ENCODE results near the gene FCRL5.
"Not testable (repeated sequence)": the region's sequence is repeated elsewhere in the genome, so short reads cannot be mapped to it uniquely, and the experiment has no call there.

FCRL5 gene

DNA sequence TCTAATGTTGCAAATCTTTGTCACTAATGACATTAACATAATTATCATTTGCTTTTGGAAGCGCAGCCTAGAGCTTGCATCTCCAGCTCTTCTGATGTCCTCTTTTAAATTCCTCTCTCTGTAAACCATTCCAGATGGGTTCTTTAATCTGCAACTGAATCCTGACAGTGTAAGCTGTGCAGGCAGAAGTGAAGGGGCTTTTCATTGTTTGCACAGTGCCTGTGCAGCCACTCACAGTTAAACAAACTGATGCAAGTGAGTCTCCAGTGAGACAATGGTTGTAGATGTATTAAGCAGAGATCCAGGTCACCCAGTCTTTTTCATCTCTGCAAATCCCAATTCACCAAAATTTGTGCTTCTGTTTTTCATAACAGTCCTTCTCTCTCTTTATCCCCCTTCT, 22.5 kb upstream of the FCRL5 start:
- Histone ChIP-seq H3K27me3 (ENCODE audit: control insufficient read depth, insufficient read depth, low read length) (no peaks in the 10 kb centered on the region), H3K9ac (ENCODE audit: low read length) (no peak overlapping the region), H3K4me3 (ENCODE audit: low read length) (no peak overlapping the region)

DNA sequence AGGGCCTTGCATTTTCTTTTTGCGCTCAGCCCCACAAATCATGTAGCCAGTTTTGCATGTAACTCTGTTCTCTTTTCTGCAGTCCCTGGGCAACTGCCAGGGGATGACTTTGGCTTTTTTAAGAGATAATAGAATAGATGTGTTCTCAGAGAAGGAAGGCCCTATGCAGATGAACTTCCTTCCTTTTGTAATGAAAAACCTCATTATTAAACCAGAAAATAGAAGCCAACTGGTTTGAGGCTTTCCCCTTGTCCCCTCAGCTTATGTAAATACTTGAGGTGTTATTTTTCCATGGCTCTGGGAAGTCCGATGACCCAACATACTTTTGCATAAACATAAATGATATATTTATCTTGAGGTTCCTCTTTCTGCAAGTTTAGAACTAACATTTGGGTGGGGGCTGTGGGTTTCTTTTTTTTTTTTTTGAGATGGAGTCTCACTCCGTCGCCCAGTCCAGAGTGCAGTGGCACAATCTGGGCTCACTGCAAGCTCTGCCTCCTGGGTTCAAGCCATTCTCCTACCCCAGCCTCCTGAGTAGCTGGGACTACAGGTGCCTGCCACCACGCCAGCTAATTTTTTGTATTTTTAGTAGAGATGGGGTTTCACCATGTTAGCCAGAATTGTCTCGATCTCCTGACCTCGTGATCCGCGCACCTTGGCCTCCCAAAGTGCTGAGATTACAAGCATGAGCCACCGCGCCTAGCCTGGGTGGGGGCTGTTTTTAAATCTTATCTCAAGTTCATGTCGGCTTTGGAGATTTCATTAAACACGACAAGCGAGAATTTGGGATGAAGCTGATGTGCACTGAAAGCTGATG, 14.4 kb upstream of the FCRL5 start:
- no peaks in the 10 kb centered on the region for H3K27me3 ChIP-seq (ENCODE audit: control insufficient read depth, insufficient read depth, low read length)
- peaks cover 23% of the 10 kb centered on the region for H3K4me1 ChIP-seq (ENCODE audit: control insufficient read depth, low read depth, low read length)

More for the DNA sequence above, 22.5 kb upstream of the FCRL5 start:
- no peak overlapping the region for H3K27ac ChIP-seq (ENCODE audit: low read length)
- H3K9me3 ChIP-seq (ENCODE audit: control insufficient read depth, low read depth, low read length) = no peaks in the 10 kb centered on the region
- peaks cover 4% of the 10 kb centered on the region for H3K4me1 ChIP-seq (ENCODE audit: control insufficient read depth, low read depth, low read length)
- no peaks in the 10 kb centered on the region for H3K36me3 ChIP-seq (ENCODE audit: control insufficient read depth, low read depth, low read length)

DNA sequence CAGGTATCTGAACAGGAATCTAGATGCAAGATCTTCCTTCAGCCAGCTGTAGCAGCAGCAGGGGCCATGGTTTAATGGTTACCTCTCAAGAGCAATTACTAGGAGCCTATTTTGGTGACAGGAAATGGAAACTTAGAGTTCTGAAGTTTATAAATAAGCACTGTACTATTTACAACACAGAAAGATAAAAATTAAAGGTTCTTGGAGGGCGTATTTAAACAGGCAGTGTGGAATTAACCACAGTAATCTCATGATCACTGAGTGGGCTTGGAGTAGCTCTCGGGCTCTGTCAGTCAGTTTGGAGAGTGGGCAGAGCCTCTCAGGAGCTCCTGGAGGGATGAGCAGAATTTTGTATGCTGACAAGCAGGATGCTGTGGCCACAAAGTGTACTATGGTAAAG, 10.2 kb upstream of the FCRL5 start:
- no peak overlapping the region for H3K4me3 ChIP-seq (ENCODE audit: low read length)
- no peaks in the 10 kb centered on the region for H3K9me3 ChIP-seq (ENCODE audit: control insufficient read depth, low read depth, low read length)
- H3K27me3 ChIP-seq (ENCODE audit: control insufficient read depth, insufficient read depth, low read length) = no peaks in the 10 kb centered on the region
- no peak overlapping the region for H3K27ac ChIP-seq (ENCODE audit: low read length)
- peaks cover 18% of the 10 kb centered on the region for H3K4me1 ChIP-seq (ENCODE audit: control insufficient read depth, low read depth, low read length)
- no peaks in the 10 kb centered on the region for H3K36me3 ChIP-seq (ENCODE audit: control insufficient read depth, low read depth, low read length)
- no peak overlapping the region for H3K9ac ChIP-seq (ENCODE audit: low read length)

More for the DNA sequence above, 14.4 kb upstream of the FCRL5 start:
- Histone ChIP-seq H3K4me3 (ENCODE audit: low read length) (no peak overlapping the region), H3K9ac (ENCODE audit: low read length) (no peak overlapping the region), H3K27ac (ENCODE audit: low read length) (no peak overlapping the region), H3K9me3 (ENCODE audit: control insufficient read depth, low read depth, low read length) (no peaks in the 10 kb centered on the region), H3K36me3 (ENCODE audit: control insufficient read depth, low read depth, low read length) (no peaks in the 10 kb centered on the region)

GRCh38 chr1:157558119-157558518, 5.8 kb upstream of the FCRL5 start:
- no peaks in the 10 kb centered on the region for H3K9me3 ChIP-seq (ENCODE audit: control insufficient read depth, low read depth, low read length)
- no peaks in the 10 kb centered on the region for H3K4me1 ChIP-seq (ENCODE audit: control insufficient read depth, low read depth, low read length)
- no peak overlapping the region for H3K4me3 ChIP-seq (ENCODE audit: low read length)
- no peaks in the 10 kb centered on the region for H3K27me3 ChIP-seq (ENCODE audit: control insufficient read depth, insufficient read depth, low read length)
- H3K9ac ChIP-seq (ENCODE audit: low read length) = no peak overlapping the region
- no peak overlapping the region for H3K27ac ChIP-seq (ENCODE audit: low read length)
- no peaks in the 10 kb centered on the region for H3K36me3 ChIP-seq (ENCODE audit: control insufficient read depth, low read depth, low read length)

DNA sequence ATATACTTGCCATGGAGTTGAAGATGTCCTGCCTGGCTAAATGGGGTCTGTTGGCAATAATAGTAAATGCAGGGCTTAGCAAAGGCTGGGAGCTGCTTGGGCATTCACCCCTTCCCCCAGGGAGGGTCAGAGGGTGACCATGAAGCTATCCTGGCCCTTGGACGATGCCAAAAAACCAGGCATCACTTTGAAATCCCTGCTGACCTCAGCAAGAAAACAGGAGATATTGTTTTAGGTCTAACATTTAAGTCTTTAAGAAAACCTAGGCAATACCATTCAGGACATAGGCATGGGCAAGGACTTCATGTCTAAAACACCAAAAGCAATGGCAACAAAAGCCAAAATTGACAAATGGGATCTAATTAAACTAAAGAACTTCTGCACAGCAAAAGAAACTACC, 4.2 kb downstream of the FCRL5 start:
- not testable (repeated sequence) for H3K4me3 ChIP-seq (ENCODE audit: low read length); H3K27me3 ChIP-seq (ENCODE audit: control insufficient read depth, insufficient read depth, low read length); H3K9me3 ChIP-seq (ENCODE audit: control insufficient read depth, low read depth, low read length); H3K36me3 ChIP-seq (ENCODE audit: control insufficient read depth, low read depth, low read length); H3K27ac ChIP-seq (ENCODE audit: low read length); H3K9ac ChIP-seq (ENCODE audit: low read length); H3K4me1 ChIP-seq (ENCODE audit: control insufficient read depth, low read depth, low read length)

DNA sequence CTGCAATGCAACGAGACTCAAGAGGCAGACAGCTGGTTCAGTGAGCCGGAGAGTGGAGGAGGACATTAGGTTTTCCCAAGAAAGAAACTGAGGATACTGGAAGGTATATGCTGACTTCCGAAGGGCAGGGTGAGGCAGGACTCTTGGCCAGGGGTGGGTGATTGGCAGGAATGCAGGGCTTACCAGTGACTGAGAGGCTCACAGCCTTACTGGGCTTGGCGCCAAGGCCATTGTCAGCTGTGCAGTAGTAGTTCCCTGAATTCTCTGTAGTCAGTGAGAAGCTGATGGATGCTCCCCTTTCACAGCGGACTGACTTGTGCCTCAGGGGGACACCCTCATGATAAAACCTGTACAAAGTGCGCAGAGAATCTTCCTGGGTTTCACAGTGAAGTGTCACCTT, 9.6 kb downstream of the FCRL5 start:
- H3K27ac ChIP-seq (ENCODE audit: low read length) = no peak overlapping the region
- no peaks in the 10 kb centered on the region for H3K36me3 ChIP-seq (ENCODE audit: control insufficient read depth, low read depth, low read length)
- peaks cover 2% of the 10 kb centered on the region for H3K9me3 ChIP-seq (ENCODE audit: control insufficient read depth, low read depth, low read length)

DNA sequence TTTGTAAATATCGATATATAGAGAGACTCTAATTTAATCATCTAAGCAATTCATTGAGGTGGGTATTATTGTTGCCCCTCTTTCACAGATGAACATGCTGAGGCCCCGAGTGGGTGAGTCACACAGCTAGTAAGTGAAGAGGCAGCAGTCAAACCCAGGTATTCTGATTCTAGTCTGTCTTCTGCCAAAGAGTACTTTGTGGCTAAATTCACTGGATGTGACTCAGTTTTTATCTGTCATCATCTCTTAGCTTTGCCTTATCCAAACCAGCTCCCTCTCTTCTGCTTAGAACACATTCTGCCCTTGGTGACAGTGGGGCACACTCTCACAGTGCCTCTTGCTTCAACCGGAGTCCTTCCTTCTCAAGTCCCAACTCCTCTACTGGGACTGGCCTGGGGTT, 11.5 kb downstream of the FCRL5 start:
- H3K9ac ChIP-seq (ENCODE audit: low read length) = no peak overlapping the region
- H3K4me3 ChIP-seq (ENCODE audit: low read length) = no peak overlapping the region
- peaks cover 5% of the 10 kb centered on the region for H3K9me3 ChIP-seq (ENCODE audit: control insufficient read depth, low read depth, low read length)
- H3K36me3 ChIP-seq (ENCODE audit: control insufficient read depth, low read depth, low read length) = no peaks in the 10 kb centered on the region
- H3K4me1 ChIP-seq (ENCODE audit: control insufficient read depth, low read depth, low read length) = peaks cover 21% of the 10 kb centered on the region
- no peak overlapping the region for H3K27ac ChIP-seq (ENCODE audit: low read length)
- H3K27me3 ChIP-seq (ENCODE audit: control insufficient read depth, insufficient read depth, low read length) = no peaks in the 10 kb centered on the region

More for the DNA sequence above, 9.6 kb downstream of the FCRL5 start:
- Histone ChIP-seq H3K4me3 (ENCODE audit: low read length) (no peak overlapping the region), H3K27me3 (ENCODE audit: control insufficient read depth, insufficient read depth, low read length) (no peaks in the 10 kb centered on the region), H3K4me1 (ENCODE audit: control insufficient read depth, low read depth, low read length) (peaks cover 21% of the 10 kb centered on the region), H3K9ac (ENCODE audit: low read length) (no peak overlapping the region)

DNA sequence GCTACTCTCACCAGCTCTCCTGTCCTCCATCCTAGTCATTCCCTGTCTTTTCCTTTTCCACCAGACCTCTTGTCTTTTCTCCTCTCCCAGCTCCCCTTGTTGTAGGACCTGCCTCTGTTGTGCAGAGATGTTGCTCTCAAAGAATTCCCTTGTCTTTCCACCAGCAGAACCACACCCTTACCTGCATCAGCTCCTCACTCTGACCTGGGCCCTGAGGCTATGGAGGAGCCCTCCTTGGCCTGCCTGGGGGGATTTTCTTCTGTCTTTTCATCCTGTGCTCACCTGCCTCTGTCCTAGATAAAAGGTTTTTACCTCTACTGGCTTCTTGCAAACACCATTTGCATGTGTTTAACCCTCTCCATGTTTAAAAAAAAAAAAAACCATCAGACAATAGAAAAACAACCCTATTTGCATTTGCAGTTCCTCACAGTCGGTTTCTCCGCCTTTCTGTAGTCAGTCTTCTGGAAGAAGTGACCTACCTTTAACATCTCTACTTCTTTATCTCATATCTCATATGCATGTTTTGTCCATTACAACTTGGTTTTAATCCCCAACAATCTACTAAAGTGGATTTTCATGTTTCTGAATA, 12.1 kb downstream of the FCRL5 start:
- Histone ChIP-seq H3K27me3 (ENCODE audit: control insufficient read depth, insufficient read depth, low read length) (no peaks in the 10 kb centered on the region), H3K27ac (ENCODE audit: low read length) (no peak overlapping the region), H3K9me3 (ENCODE audit: control insufficient read depth, low read depth, low read length) (peaks cover 5% of the 10 kb centered on the region), H3K9ac (ENCODE audit: low read length) (no peak overlapping the region), H3K36me3 (ENCODE audit: control insufficient read depth, low read depth, low read length) (no peaks in the 10 kb centered on the region), H3K4me1 (ENCODE audit: control insufficient read depth, low read depth, low read length) (peaks cover 21% of the 10 kb centered on the region), H3K4me3 (ENCODE audit: low read length) (no peak overlapping the region)

GRCh38 chr1:157539568-157539967, 12.7 kb downstream of the FCRL5 start:
- Histone ChIP-seq H3K4me3 (ENCODE audit: low read length) (no peak overlapping the region), H3K4me1 (ENCODE audit: control insufficient read depth, low read depth, low read length) (peaks cover 20% of the 10 kb centered on the region), H3K36me3 (ENCODE audit: control insufficient read depth, low read depth, low read length) (no peaks in the 10 kb centered on the region), H3K27me3 (ENCODE audit: control insufficient read depth, insufficient read depth, low read length) (no peaks in the 10 kb centered on the region), H3K27ac (ENCODE audit: low read length) (no peak overlapping the region), H3K9me3 (ENCODE audit: control insufficient read depth, low read depth, low read length) (peaks cover 5% of the 10 kb centered on the region), H3K9ac (ENCODE audit: low read length) (no peak overlapping the region)

GRCh38 chr1:157532569-157532968, 19.7 kb downstream of the FCRL5 start:
- Histone ChIP-seq H3K27me3 (ENCODE audit: control insufficient read depth, insufficient read depth, low read length) (no peaks in the 10 kb centered on the region), H3K36me3 (ENCODE audit: control insufficient read depth, low read depth, low read length) (no peaks in the 10 kb centered on the region), H3K9me3 (ENCODE audit: control insufficient read depth, low read depth, low read length) (peaks cover 2% of the 10 kb centered on the region), H3K27ac (ENCODE audit: low read length) (no peak overlapping the region), H3K4me3 (ENCODE audit: low read length) (no peak overlapping the region), H3K9ac (ENCODE audit: low read length) (no peak overlapping the region), H3K4me1 (ENCODE audit: control insufficient read depth, low read depth, low read length) (no peaks in the 10 kb centered on the region)

- Histone ChIP-seq H3K27ac (ENCODE audit: low read length) (no peak overlapping the region), H3K27me3 (ENCODE audit: control insufficient read depth, insufficient read depth, low read length) (no peaks in the 10 kb centered on the region), H3K4me1 (ENCODE audit: control insufficient read depth, low read depth, low read length) (no peaks in the 10 kb centered on the region), H3K4me3 (ENCODE audit: low read length) (no peak overlapping the region), H3K9ac (ENCODE audit: low read length) (no peak overlapping the region), H3K9me3 (ENCODE audit: control insufficient read depth, low read depth, low read length) (no peaks in the 10 kb centered on the region), H3K36me3 (ENCODE audit: control insufficient read depth, low read depth, low read length) (no peaks in the 10 kb centered on the region)
Observed at GRCh38 chr1:157523774-157524493, 28.4 kb downstream of the FCRL5 start.

Measured in iPS-18a (cell line).